ENCODE measurements around the gene PDE4B.

Gene PDE4B

GRCh38 chr1:66356605-66357004, 563.9 kb downstream of the PDE4B start:
- no peak overlapping the region for H3K4me3 ChIP-seq (ENCODE audit: low read depth, low read length)
- TF ChIP-seq CTCF (IDR thresholded peaks at IDR 0.05; ENCODE audit: borderline replicate concordance, insufficient read depth, low read depth, low read length), result no peak

- no peak for TF ChIP-seq CTCF (IDR thresholded peaks at IDR 0.05; ENCODE audit: borderline replicate concordance, insufficient read depth, low read depth, low read length)
- no peak overlapping the region for H3K4me3 ChIP-seq (ENCODE audit: low read depth, low read length)
Measured at GRCh38 chr1:66357021-66357420, 564.3 kb downstream of the PDE4B start.

- no peak overlapping the region for H3K4me3 ChIP-seq (ENCODE audit: low read depth, low read length)
- TF ChIP-seq CTCF (IDR thresholded peaks at IDR 0.05; ENCODE audit: borderline replicate concordance, insufficient read depth, low read depth, low read length), result no peak
Measured at GRCh38 chr1:66357478-66358197, 564.9 kb downstream of the PDE4B start.

GRCh38 chr1:66359269-66359668, 566.6 kb downstream of the PDE4B start:
- no peak for TF ChIP-seq CTCF (IDR thresholded peaks at IDR 0.05; ENCODE audit: borderline replicate concordance, insufficient read depth, low read depth, low read length)
- H3K4me3 ChIP-seq (ENCODE audit: low read depth, low read length), result no peak overlapping the region

GRCh38 chr1:66359815-66360214, 567.1 kb downstream of the PDE4B start:
- no peak for TF ChIP-seq CTCF (IDR thresholded peaks at IDR 0.05; ENCODE audit: borderline replicate concordance, insufficient read depth, low read depth, low read length)
- no peak overlapping the region for H3K4me3 ChIP-seq (ENCODE audit: low read depth, low read length)

- TF ChIP-seq CTCF (IDR thresholded peaks at IDR 0.05; ENCODE audit: borderline replicate concordance, insufficient read depth, low read depth, low read length), result peak; percentile 40; the same call in 1 of the 2 replicates
- no peak overlapping the region for H3K4me3 ChIP-seq (ENCODE audit: low read depth, low read length)
Measured at GRCh38 chr1:66360285-66360724, 567.6 kb downstream of the PDE4B start.

Data from GM12875 (cell line).